UCSD-AML1 (cell line): Measurements from ENCODE around the gene LGALS4.
"Not testable (repeated sequence)": the region's sequence is repeated elsewhere in the genome, so short reads cannot be mapped to it uniquely, and the experiment has no call there.

Experiments
- DNase-seq: peaks from one replicate; lab custom pipeline; 2025; ENCODE audit not compliant: unreplicated experiment; lab: John Stamatoyannopoulos, UW

The LGALS4 gene

GRCh38 chr19:38826856-38827551 is 14.3 kb upstream of the LGALS4 start:
- no peak for DNase-seq

DNA sequence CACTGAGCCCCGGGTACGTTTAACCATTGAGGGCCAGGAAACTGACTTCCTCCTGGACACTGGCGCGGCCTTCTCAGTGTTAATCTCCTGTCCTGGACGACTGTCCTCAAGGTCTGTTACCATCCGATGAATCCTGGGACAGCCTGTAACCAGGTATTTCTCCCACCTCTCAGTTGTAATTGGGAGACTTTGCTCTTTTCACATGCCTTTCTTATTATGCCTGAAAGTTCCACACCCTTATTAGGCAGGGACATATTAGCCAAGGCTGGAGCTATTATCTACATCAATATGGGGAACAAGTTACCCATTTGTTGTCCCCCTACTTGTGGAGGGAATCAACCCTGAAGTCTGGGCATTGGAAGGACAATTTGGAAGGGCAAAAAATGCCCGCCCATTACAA is 13.2 kb upstream of the LGALS4 start:
- DNase-seq = not testable (repeated sequence)

DNA sequence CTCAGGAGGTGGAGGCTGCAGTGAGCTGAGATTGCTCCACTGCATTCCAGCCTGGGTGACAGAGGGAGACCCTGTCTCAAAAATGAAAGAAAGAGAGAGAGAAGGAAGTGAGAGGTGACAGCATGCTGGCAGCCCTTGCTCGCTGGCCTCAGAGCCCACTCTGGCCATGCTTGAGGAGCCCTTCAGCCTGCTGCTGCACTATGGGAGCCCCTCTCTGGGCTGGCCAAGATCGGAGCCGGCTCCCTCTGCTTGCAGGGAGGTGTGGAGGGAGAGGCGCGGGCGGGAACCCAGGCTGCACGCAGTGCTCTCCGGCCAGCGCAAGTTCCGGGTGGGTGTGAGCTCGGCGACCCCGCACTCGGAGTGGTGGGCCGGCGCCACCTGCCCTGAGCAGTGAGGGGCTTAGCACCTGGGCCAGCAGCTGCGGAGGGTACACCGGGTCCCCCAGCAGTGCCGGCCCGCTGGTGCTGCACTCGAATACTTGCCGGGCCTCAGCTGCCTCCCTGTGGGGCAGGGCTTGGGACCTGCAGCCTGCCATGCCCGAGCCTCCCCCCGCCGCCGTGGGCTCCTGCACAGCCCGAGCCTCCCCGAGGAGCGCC is 8.6 kb upstream of the LGALS4 start:
- not testable (repeated sequence) for DNase-seq

DNA sequence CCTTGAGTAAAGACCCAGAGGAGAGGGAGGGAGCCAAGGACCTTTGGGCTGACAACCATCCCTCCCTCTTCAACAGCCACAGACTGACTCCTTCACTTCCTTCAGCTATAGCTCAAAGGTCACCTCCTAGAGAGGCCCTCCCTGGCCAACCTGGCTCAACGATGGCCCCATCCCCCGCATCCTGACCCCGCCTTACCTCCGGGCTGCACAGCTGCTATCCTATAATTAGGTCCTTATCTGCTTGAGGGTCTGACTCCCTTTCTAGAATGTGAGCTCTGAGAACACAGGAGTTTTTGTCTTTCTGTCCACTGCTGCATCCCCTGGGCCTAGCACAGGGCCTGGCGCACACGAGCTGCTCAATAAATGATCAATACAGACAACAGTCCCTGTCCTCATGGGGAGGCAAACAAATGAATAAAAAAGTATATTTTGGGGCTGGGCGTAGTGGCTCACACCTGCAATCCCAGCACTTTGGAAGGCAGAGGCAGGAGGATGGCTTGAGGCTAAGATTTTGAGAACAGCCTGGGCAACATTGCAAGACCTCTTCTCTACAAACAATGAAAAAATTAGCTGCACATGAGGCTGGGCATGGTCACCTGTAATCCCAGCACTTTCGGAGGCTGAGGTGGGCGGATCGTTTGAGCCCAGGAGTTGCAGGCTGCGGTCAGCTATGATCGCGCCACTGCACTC is 6.6 kb upstream of the LGALS4 start:
- no peak for DNase-seq

DNA sequence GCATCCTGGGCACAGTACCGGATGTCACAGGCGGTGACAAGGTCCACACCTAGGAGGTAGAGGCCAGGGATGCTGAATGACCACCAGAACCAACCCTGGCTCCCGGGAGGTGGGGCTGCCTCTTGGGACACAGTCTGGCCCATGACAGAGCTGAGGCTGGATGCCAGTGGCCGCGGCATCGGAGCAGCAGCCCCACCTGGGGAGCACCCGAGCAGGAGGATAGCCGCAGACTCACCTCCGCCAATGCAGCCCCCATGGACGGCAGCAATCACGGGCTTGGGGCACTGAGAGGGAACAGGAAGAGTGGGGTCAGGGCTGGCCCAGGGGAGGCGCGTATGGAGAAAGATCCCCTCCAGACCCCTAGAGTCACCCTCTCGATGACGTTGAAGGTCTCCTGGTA is 4.3 kb upstream of the LGALS4 start:
- no peak for DNase-seq

DNA sequence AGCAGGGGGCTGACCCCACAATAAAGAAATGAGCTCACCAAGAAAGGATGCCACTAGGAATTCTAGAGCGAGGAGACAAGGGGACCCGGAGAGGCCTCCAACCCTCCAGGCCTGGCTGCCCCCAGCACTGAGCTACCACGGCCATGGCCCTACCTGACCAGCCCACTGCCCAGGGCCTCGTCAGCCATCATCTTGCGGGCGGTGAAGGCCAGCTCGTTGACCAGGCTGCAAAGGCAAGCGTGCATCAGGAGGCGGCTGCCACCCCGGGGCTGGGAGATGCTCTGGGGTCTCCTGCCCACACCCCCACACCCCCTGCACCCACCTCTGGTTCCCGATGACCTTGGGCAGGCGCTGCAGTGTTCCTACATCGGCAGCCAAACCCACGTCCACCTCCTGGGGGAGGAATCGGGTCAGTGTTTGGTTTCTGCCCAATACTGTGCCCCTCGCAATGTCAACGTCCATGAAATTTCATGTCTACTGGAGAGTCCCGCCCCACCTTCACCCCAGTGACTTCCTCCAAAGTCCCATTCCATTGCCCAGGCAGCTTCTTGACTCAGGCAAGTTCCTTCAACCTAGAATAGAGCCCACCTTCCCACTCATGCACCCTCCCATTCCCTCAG is 3.5 kb upstream of the LGALS4 start:
- DNase-seq = no peak

DNA sequence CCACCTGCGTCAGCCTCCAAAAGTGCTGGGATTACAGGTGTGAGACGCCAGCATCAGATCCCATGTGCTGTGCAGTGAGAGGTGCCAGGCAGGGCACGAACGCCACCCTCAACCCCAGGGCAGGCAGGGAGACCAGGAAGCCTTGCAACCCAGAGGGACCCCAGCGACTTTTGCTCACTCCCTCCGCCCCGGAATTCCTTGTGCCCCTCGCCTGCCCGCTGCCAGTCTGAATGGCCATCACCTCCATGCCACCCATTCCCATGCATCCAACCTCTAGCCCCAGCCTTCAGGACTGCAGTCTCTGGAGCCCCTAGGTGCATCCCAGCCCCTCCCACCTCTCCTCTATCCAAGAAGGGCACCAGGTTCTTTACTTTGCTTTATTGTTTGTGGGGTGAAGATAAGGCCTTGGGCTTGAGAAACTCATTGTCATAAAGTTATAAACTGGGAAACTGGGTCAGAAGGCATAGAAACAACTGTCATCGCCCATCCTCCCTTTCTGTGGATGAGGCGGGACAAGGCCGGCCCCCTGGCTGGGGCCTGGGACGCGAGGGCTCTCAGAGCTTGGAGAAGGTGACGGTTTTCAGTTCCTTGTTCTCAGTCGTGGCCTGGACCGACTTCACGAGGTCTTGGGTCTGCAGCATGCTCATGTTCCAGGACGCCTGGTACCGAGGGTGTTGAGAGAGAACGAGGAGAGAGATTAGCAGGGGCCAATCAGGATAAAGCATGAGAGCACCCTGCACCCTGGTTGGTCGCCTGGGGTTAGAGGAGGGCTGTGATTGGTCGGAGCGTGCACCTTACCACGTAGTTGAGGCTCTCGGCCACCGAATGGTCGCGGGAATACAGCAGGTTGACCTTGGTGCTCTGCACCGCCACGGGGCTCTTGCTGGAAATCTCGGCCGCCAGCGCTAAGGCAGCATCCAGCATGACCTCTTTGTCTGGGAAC is 2.6 kb upstream of the LGALS4 start:
- no peak for DNase-seq

DNA sequence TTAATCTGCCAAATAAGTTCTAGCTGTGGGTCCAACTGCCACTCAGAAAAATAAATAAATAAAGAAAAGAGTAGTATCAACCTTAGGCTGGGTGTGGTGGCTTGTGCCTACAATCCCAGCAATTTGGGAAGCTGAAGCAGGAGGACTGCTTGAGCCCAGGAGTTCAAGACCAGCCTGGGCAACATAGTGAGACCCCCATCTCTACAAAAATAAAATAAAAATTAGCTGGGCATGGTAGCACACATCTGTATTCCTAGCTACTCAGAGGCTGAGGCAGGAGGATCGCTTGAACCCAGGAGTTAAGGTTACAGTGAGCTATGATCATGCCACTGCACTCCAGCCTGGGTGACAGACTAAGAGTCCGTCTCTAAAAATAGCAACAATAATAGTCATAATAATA is 1.2 kb upstream of the LGALS4 start:
- DNase-seq = not testable (repeated sequence)

- no peak for DNase-seq
Observed at GRCh38 chr19:38813323-38813722, 578 bp upstream of the LGALS4 start.

- DNase-seq = no peak
Observed at GRCh38 chr19:38812009-38812840, 520 bp downstream of the LGALS4 start.

DNA sequence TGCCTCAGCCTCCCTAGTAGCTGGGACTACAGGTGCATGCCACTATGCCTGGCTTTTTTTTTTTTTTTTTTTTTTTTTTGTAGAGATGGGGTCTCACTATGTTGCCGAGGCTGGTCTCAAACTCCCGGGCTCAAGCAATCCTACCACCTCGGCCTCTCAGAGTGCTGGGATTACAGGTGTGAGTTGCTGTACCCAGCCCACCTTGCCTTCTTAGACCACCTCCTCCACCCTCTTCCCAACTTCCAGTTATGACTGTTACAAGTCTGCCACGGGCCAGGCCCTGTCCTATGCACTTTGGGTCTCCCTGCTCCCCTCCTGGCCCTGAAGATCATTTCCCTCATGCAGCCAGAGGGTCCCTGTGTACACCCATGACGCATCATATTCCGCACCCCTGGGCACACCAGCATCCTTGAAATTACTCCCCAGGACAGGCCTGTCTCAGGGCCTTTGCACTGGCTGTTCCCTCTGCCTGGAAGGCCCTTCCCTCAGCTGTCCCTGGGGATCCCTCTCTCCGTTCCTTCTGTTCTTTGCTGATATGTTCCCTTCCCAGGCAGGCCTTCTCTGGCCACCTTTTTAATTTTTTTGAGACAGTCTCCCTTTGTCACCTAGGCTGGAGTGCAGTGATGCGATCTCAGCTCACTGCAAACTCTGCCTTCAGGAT is 3.0 kb downstream of the LGALS4 start:
- no peak for DNase-seq

DNA sequence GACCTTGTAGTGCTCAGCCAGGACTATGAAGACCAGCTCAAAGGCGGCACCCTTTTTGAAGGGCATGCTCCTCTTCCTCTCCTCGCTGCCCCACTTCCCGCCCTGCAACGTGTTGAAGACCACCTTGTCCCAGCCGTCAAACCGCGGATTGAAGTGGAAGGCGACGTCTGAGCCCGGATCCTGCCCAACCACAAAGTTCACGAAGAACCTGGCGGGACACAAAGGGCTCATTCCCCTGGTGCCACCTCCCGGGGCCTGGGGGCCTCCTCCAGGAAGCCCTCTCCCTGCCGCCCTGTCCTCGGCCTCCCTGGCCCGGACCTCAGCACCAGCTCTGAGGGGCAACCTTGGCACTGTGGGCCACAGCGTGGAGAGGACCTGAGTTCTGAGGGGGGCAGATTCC is 4.0 kb downstream of the LGALS4 start:
- DNase-seq = no peak

- DNase-seq = not testable (repeated sequence)
Observed at GRCh38 chr19:38807374-38808098, 5.2 kb downstream of the LGALS4 start.

DNA sequence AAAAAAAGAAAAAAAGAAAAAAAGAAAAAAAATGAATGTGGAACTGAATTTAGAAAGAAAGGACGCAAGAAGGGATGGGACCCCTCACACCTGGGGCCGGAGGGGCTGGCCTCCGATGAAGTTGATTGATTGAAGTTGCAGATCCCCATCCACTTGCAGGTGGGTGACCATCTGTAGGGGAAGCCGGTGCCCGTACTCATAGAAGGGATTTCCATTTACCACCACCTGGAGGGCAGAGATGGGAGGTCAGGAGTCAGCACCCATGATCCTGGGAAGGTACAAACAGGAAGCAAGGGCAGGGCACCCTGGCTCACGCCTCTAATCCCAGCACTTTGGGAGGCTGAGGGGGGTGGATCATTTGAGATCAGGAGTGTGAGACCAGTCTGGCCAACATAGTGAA is 6.4 kb downstream of the LGALS4 start:
- no peak for DNase-seq

- no peak for DNase-seq
Observed at GRCh38 chr19:38805180-38805579, 7.6 kb downstream of the LGALS4 start.

- DNase-seq = no peak
Observed at GRCh38 chr19:38803543-38803942, 9.2 kb downstream of the LGALS4 start.

- no peak for DNase-seq
Observed at GRCh38 chr19:38801359-38802095, 11.2 kb downstream of the LGALS4 start.
